GM12892 (cell line): ENCODE data around the gene DSE.

Experiments used
- DNase-seq: peaks from one replicate; pipeline ENCODE4 v3.0.0; 2011; ENCODE audit not compliant: insufficient read length
- FAIRE-seq: peaks from 2 replicates; lab custom pipeline; 2011; peaks lifted over from hg19 to GRCh38; lab: Jason Lieb, UNC
- POLR2A ChIP-seq: IDR thresholded peaks from 2 replicates; pipeline ENCODE4 v1.6.1; 2011; ENCODE audit warnings: low read depth, low read length, control low read depth
- POLR2AphosphoS5 ChIP-seq: IDR thresholded peaks from 2 replicates; pipeline ENCODE4 v1.6.1; 2011; ENCODE audit warnings: low read depth, low read length, control low read depth
- TAF1 ChIP-seq: IDR thresholded peaks from 2 replicates; pipeline ENCODE4 v1.6.1; 2011; ENCODE audit warnings: low read depth, mild to moderate bottlenecking, control low read depth, low read length, borderline replicate concordance

DSE gene

DNA sequence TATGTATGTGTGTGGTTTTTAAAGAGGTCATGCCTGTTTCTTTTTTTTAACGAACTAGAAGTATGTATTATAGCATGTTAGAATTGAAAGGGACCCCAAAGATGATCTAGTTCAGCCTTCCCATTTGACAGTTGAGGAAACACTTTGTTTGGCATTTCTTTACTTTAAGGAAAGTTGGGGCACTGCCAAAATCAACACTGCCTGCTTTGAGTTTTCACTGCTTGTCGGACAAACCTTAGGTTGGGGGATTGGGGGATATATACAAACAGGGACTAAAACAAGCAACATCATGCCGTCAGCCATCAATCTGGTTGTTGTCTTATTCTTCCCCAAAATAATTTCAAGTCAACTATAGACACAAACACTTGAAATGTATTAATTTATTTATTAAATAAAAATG is 76.3 kb downstream of the DSE start:
- FAIRE-seq (no peak), DNase-seq (no peak)
- no peak for TF ChIP-seq POLR2AphosphoS5
- no peak for TF ChIP-seq TAF1
- no peak for TF ChIP-seq POLR2A

DNA sequence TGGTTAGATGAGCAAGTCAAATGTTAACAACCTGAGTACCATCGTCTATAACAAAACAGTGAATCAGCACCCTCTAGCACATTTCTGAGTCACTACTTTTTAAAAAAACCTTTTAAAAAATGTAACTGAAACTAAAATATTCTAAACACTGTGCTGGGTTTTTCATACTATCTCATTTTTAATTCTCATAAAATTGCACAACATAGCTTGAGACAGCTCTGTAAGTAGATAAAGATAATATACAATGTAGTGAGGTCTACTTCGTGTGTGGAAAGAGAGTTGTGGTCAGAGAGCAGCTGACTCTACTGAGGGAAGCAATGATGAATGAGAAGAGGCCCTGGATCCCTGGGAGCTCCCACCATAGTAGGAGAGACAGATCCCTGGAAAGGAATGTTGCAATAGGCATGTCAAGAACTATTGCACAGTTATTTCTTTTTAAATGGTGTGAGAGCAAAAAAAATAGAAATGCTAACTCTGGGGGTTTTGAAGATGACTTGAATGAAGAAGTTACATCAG is 76.8 kb downstream of the DSE start:
- no peak for DNase-seq
- TF ChIP-seq POLR2AphosphoS5 (no peak), TAF1 (no peak), POLR2A (no peak)
- no peak for FAIRE-seq

DNA sequence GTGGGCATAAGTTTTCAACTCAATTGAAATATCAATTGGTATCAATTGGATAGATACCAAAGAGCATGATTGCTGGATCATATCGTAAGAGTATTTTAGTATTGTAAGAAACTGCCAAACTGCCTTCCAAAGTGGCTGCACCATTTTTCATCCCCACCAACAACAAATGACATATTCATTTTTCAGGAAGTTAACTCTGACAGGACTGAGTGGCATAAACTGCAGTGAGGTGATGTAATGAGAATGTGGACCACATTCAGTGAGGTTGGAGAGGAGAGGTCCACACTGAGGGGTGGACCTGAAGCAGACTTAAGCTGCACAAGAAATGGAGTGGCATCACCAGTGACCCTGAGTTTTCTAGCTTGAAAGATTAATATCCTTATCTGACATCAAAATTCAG is 78.8 kb downstream of the DSE start:
- TF ChIP-seq POLR2AphosphoS5 = no peak
- no peak for TF ChIP-seq TAF1
- no peak for TF ChIP-seq POLR2A
- FAIRE-seq = peak; percentile 63
- no peak for DNase-seq

DNA sequence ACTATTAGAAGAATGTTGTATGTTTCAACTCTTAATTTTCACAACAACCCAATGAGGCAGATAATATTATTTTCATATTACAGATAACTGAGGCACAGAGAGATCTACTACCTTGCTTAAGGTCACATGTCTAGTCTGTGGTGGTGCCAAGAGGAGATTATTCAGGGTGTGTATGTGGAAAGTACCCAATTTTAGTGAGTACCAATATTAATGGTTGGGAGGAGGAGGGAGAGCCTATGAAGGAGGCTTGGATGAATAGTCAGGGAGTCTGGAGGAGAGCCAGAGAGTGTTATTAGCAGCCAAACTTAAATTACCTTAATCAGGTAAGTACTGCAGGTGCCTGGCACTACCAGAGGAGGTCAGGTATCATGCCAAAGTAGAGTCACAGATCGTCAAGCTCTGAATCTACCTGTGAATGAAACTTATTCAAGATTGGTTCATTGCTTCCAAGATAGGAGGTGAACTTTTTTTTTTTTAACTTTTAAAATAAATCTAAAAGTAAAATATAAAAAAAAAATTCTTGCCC is 79.5 kb downstream of the DSE start:
- DNase-seq (no peak), FAIRE-seq (no peak)
- TF ChIP-seq TAF1 (no peak), POLR2A (no peak), POLR2AphosphoS5 (no peak)

- FAIRE-seq = peak; percentile 91
- DNase-seq = no peak
- TF ChIP-seq POLR2AphosphoS5 = no peak
- TF ChIP-seq POLR2A = no peak
- no peak for TF ChIP-seq TAF1
Observed at GRCh38 chr6:116450769-116451740, 80.3 kb downstream of the DSE start.

- no peak for TF ChIP-seq POLR2A
- no peak for TF ChIP-seq TAF1
- no peak for TF ChIP-seq POLR2AphosphoS5
- peak; percentile 51 for FAIRE-seq
- DNase-seq = no peak
Observed at GRCh38 chr6:116451916-116452315, 81.2 kb downstream of the DSE start.

DNA sequence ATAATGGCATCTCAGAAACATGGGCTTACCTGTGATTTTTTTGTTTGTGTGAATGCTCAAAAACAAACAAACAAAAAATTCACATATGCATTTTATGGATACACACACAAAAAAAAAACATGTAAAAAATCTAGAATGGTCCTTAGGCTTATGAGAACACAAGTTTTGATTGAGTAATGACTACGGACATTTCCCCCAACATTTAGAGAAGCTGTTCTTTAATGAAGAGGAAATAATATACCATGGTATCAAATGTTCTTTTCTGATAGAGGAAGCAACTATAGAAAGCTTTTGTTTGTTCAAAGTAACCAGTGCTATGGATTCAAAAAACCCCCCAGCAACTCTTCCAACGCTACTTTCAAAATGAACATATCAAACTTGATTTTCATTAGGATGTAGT is 81.8 kb downstream of the DSE start:
- FAIRE-seq = no peak
- DNase-seq = no peak
- TF ChIP-seq POLR2AphosphoS5 (no peak), TAF1 (no peak), POLR2A (no peak)

- DNase-seq (no peak), FAIRE-seq (no peak)
- no peak for TF ChIP-seq POLR2A
- TF ChIP-seq POLR2AphosphoS5 = no peak
- TF ChIP-seq TAF1 = no peak
Observed at GRCh38 chr6:116456106-116456505, 85.4 kb downstream of the DSE start.

DNA sequence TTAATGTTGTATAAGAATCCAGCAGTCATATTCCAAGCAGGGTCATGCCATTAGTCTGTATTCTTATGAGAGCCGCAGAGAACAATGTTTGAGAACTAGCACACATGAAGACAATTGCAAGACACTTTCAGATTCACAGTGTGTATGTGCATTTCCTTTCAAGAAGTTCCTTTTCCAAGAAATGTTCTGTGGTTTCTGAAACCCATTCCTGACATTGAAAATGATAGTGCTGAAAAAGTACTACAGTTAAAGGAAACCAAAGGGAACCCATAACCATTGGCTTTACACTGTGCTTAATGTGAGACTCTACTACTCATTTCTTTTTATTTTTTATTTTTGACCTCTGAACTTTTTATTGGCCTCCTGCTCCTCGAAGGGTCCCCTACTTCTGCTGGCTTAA is 86.2 kb downstream of the DSE start:
- no peak for FAIRE-seq
- no peak for DNase-seq
- TF ChIP-seq TAF1 (no peak), POLR2AphosphoS5 (no peak), POLR2A (no peak)

DNA sequence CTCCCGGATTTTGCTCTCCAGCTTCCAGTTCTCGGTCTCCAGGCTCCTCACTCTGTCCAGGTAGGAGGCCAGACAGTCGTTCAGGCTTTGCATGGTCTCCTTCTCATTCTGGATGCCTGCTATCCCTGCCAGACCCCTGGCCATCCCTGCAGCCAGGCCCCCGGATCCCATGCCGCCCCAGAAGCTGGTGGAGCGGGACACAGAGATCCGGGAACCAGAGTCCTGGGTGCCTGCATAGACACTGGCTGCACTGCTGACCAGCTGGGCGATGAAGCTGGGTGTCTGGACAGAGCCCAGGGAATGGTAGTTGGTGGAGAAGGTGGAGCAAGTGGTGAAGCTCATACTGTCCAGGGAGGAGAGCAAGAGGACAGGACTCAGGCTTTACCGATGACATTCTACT is 87.5 kb downstream of the DSE start:
- DNase-seq = no peak
- no peak for TF ChIP-seq POLR2AphosphoS5
- TF ChIP-seq POLR2A = no peak
- TF ChIP-seq TAF1 = no peak
- no peak for FAIRE-seq

- DNase-seq (no peak), FAIRE-seq (no peak)
- TF ChIP-seq POLR2AphosphoS5 = no peak
- no peak for TF ChIP-seq POLR2A
- no peak for TF ChIP-seq TAF1
Observed at GRCh38 chr6:116459927-116460326, 89.2 kb downstream of the DSE start.
